Measurements from ENCODE around the gene NEDD4.

Gene NEDD4

DNA sequence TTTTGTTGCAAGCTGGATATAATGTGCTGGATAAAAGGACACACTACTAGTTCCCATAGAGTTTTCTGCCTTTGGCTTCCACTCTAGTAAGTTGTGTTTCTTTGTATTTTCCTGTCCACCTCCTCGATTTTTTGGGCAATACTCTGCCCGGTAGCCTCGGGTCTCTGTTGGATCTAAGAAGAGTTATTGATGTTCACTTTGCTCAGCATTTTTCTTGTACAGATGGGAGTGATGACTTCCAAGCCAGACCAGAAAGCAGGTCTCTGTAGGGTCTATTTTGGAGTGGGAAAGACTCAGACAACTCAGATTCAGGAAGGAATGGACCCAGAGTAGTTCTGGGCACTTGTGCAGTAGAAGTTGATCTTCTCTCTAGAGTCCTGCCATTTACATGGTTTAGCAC is 214.5 kb downstream of the NEDD4 start:
- H3K36me3 Mint-ChIP-seq = no peaks in the 10 kb centered on the region

More for the DNA sequence above, 214.5 kb downstream of the NEDD4 start:
- Mint-ChIP-seq H3K27me3 (peaks cover 3% of the 10 kb centered on the region), H3K4me3 (no peak overlapping the region), H3K9me3 (no peaks in the 10 kb centered on the region), H3K27ac (no peak overlapping the region), H3K4me1 (no peaks in the 10 kb centered on the region)

All from activated naive CD4-positive, alpha-beta T cell treated with anti-CD3 and anti-CD28 coated beads, Interleukin-2, amount 50 U/mL, for 24 hours (primary cell).